IMR-90 (cell line): ENCODE data around the gene PYROXD2. TPM values are rescaled to one million over a fixed set of nuclear protein-coding genes. Genes with fewer than 3 reads are reported as not detected.

ENCODE experiments used
- ATAC-seq: fragments of 200-7000 bp; cut with Tn5 transposase; 2 replicates; pipeline ENCODE4 v1.9.1; 2020; ENCODE audit warnings: low read depth, mild to moderate bottlenecking, moderate library complexity
- BruUV-seq: library from RNA; stranded (reverse); fragments of 400-500 nt; replicated peaks from 2 replicates; lab custom pipeline; 2021; lab: Mats Ljungman, UMichigan
- CTCF ChIA-PET: fragments of 300-600 bp; formaldehyde crosslinking; extraction: SDS; loops from one replicate; lab custom pipeline; 2021; ENCODE audit warnings: antibody characterized with exemption; lab: Yijun Ruan, JAX
- POLR2A ChIA-PET: fragments of 300-600 bp; sonication (Branson Sonifier 250); formaldehyde crosslinking; loops from one replicate; lab custom pipeline; 2022; ENCODE audit warnings: antibody characterized with exemption; ENCODE audit not compliant: unreplicated experiment; lab: Charles Lee
- DNase-seq: peaks from one replicate; pipeline ENCODE4 v3.0.0; 2013
- H2AFZ ChIP-seq: replicated peaks from 2 replicates; pipeline ENCODE3; 2013; ENCODE audit warnings: low read length, mild to moderate bottlenecking; ENCODE audit not compliant: poor library complexity
- H2AK5ac ChIP-seq: 2 replicates; pipeline ENCODE4 v1.6.1; 2013; ENCODE audit warnings: low read depth, low read length, inconsistent platforms
- H2AK9ac ChIP-seq: replicated peaks from 2 replicates; pipeline ENCODE3; 2013; ENCODE audit warnings: mild to moderate bottlenecking, low read depth, low read length, moderate library complexity; ENCODE audit not compliant: poor library complexity
- H2BK120ac ChIP-seq: 2 replicates; pipeline ENCODE4 v1.6.1; 2013; ENCODE audit warnings: low read depth, low read length, inconsistent platforms
- H2BK15ac ChIP-seq: 3 replicates; pipeline ENCODE4 v1.6.1; 2013; ENCODE audit warnings: low read depth, low read length, inconsistent platforms
- H2BK20ac ChIP-seq: 2 replicates; pipeline ENCODE4 v1.6.1; 2013; ENCODE audit warnings: low read depth, mild to moderate bottlenecking, inconsistent platforms, low read length, moderate library complexity
- H2BK5ac ChIP-seq: 2 replicates; pipeline ENCODE4 v1.6.1; 2013; ENCODE audit warnings: mild to moderate bottlenecking, low read depth, low read length, inconsistent platforms; ENCODE audit not compliant: poor library complexity, severe bottlenecking
- H3K14ac ChIP-seq: replicated peaks from 2 replicates; pipeline ENCODE4 v1.6.1; 2013; ENCODE audit warnings: low read depth, low read length, inconsistent platforms
- H3K18ac ChIP-seq: 2 replicates; pipeline ENCODE4 v1.6.1; 2013; ENCODE audit warnings: low read depth, low read length, control low read depth
- H3K23ac ChIP-seq: 2 replicates; pipeline ENCODE4 v1.6.1; 2013; ENCODE audit warnings: low read depth, low read length, inconsistent platforms
- H3K27ac ChIP-seq: 2 replicates; pipeline ENCODE4 v1.5.1; 2013; ENCODE audit warnings: mild to moderate bottlenecking, control low read depth, low read length; ENCODE audit not compliant: insufficient read depth
- H3K27me3 ChIP-seq: 2 replicates; pipeline ENCODE4 v1.6.1; 2013; ENCODE audit warnings: low read length; ENCODE audit not compliant: control insufficient read depth, insufficient read depth
- H3K36me3 ChIP-seq: 2 replicates; pipeline ENCODE4 v1.6.1; 2013; ENCODE audit warnings: low read length, mixed read lengths; ENCODE audit not compliant: control insufficient read depth, insufficient read depth
- H3K4ac ChIP-seq: 2 replicates; pipeline ENCODE4 v1.6.1; 2013; ENCODE audit warnings: low read depth, low read length, inconsistent platforms
- H3K4me1 ChIP-seq: 2 replicates; pipeline ENCODE4 v1.6.1; 2013; ENCODE audit warnings: low read length, mixed read lengths; ENCODE audit not compliant: control insufficient read depth, insufficient read depth
- H3K4me2 ChIP-seq: 2 replicates; pipeline ENCODE4 v1.6.1; 2013; ENCODE audit warnings: low read depth, mild to moderate bottlenecking, control low read depth, low read length, moderate library complexity
- H3K4me3 ChIP-seq: 2 replicates; pipeline ENCODE4 v1.5.1; 2013; ENCODE audit warnings: low read depth, mild to moderate bottlenecking, control low read depth, low read length, moderate library complexity; ENCODE audit not compliant: insufficient read depth
- H3K56ac ChIP-seq: 2 replicates; pipeline ENCODE4 v1.6.1; 2013; ENCODE audit warnings: low read length, inconsistent platforms; ENCODE audit not compliant: insufficient read depth; ENCODE audit errors: extremely low read depth
- H3K79me1 ChIP-seq, 2 experiments: 2 replicates each; pipeline ENCODE4 v1.6.1; 2013; ENCODE audit warnings: low read length in 2 of 2, inconsistent platforms in 1 of 2, low read depth in 1 of 2
- H3K9ac ChIP-seq: 2 replicates; pipeline ENCODE4 v1.6.1; 2013; ENCODE audit warnings: low read depth, low read length, control low read depth
- H3K9me1 ChIP-seq: 2 replicates; pipeline ENCODE4 v1.6.1; 2013; ENCODE audit warnings: low read length, inconsistent platforms; ENCODE audit not compliant: insufficient read depth
- H3K9me3 ChIP-seq: 2 replicates; pipeline ENCODE4 v1.6.1; 2013; ENCODE audit warnings: low read length; ENCODE audit not compliant: control insufficient read depth, insufficient read depth
- H4K20me1 ChIP-seq: 2 replicates; pipeline ENCODE4 v1.6.1; 2013; ENCODE audit warnings: low read length, inconsistent platforms; ENCODE audit not compliant: insufficient read depth
- H4K5ac ChIP-seq: 2 replicates; pipeline ENCODE4 v1.6.1; 2013; ENCODE audit warnings: mild to moderate bottlenecking, low read depth, low read length, control low read depth
- H4K8ac ChIP-seq, 2 experiments: 2 replicates each; pipeline ENCODE4 v1.6.1; 2013; ENCODE audit warnings: low read depth in 2 of 2, low read length in 2 of 2, control low read depth in 1 of 2, inconsistent platforms in 1 of 2
- H4K91ac ChIP-seq: 2 replicates; pipeline ENCODE4 v1.6.1; 2013; ENCODE audit warnings: low read depth, low read length, inconsistent platforms; ENCODE audit not compliant: insufficient read depth
- BHLHE40 ChIP-seq: fragments of 150-350 bp; IDR thresholded peaks from 2 replicates; pipeline ENCODE4 v1.6.1; 2016; ENCODE audit warnings: mild to moderate bottlenecking, low read depth, low read length
- CEBPB ChIP-seq: IDR thresholded peaks from 2 replicates; pipeline ENCODE4 v1.6.1; 2012; ENCODE audit warnings: low read depth, low read length, improper control_type of control experiment
- CHD1 ChIP-seq: IDR thresholded peaks from 2 replicates; pipeline ENCODE4 v1.6.1; 2012; ENCODE audit warnings: low read depth, low read length, improper control_type of control experiment
- CTCF ChIP-seq: conservative IDR thresholded peaks from 2 replicates; pipeline ENCODE4 v1.5.1; 2012; ENCODE audit warnings: mild to moderate bottlenecking, low read depth, low read length, improper control_type of control experiment
- ELK1 ChIP-seq: fragments of 150-350 bp; IDR thresholded peaks from 2 replicates; pipeline ENCODE4 v1.6.1; 2016; ENCODE audit warnings: low read depth, mild to moderate bottlenecking, low read length, moderate library complexity, borderline replicate concordance
- FOS ChIP-seq: fragments of 150-350 bp; IDR thresholded peaks from 2 replicates; pipeline ENCODE4 v1.6.1; 2016; ENCODE audit warnings: low read depth, low read length
- MAFK ChIP-seq: IDR thresholded peaks from 2 replicates; pipeline ENCODE4 v1.6.1; 2012; ENCODE audit warnings: low read depth, low read length, improper control_type of control experiment
- MAZ ChIP-seq: IDR thresholded peaks from 2 replicates; pipeline ENCODE4 v1.6.1; 2012; ENCODE audit warnings: low read depth, mild to moderate bottlenecking, low read length, improper control_type of control experiment, moderate library complexity, borderline replicate concordance
- MXI1 ChIP-seq: IDR thresholded peaks from 2 replicates; pipeline ENCODE4 v1.6.1; 2012; ENCODE audit warnings: low read depth, mild to moderate bottlenecking, low read length, moderate library complexity, borderline replicate concordance
- NFE2L2 ChIP-seq: fragments of 150-350 bp; IDR thresholded peaks from 2 replicates; pipeline ENCODE4 v1.6.1; 2016; ENCODE audit warnings: low read depth, mild to moderate bottlenecking, low read length
- POLR2A ChIP-seq: IDR thresholded peaks from 2 replicates; pipeline ENCODE4 v1.6.1; 2012; ENCODE audit warnings: mild to moderate bottlenecking, low read depth, low read length
- RAD21 ChIP-seq: IDR thresholded peaks from 2 replicates; pipeline ENCODE4 v1.6.1; 2012; ENCODE audit warnings: low read length, improper control_type of control experiment
- RCOR1 ChIP-seq: IDR thresholded peaks from 2 replicates; pipeline ENCODE4 v1.6.1; 2012; ENCODE audit warnings: mild to moderate bottlenecking, low read length, improper control_type of control experiment; ENCODE audit not compliant: insufficient replicate concordance
- RFX5 ChIP-seq: IDR thresholded peaks from 2 replicates; pipeline ENCODE4 v1.8.0; 2012; ENCODE audit warnings: low read depth, mild to moderate bottlenecking, low read length, moderate library complexity
- SMC3 ChIP-seq: fragments of 150-350 bp; IDR thresholded peaks from 2 replicates; pipeline ENCODE4 v1.6.1; 2016; ENCODE audit warnings: low read depth, mild to moderate bottlenecking, antibody characterized with exemption, low read length, moderate library complexity
- USF2 ChIP-seq: fragments of 150-350 bp; IDR thresholded peaks from 2 replicates; pipeline ENCODE4 v1.6.1; 2017; ENCODE audit warnings: mild to moderate bottlenecking, antibody characterized with exemption, low read length, low read depth
- WGBS, 2 experiments: methylation state at CpG; one replicate each; pipeline versions ENCODE4 v1.1.5 to v1.1.7; 2013; ENCODE audit warnings: missing lambda C conversion rate in 2 of 2; ENCODE audit not compliant: insufficient read length in 1 of 2; ENCODE audit errors: extremely low coverage in 2 of 2; 5-methylcytosine and 5-hydroxymethylcytosine counted together
- dilution Hi-C: fragments of 300-500 bp; cut with HindIII; formaldehyde crosslinking; loops from one replicate; pipeline ENCODE4 v1.14.3; 2018; ENCODE audit warnings: low sequenced_read_pairs; ENCODE audit not compliant: unreplicated experiment
- in situ Hi-C: fragments of 300-500 bp; cut with MboI; formaldehyde crosslinking; loops from 3 replicates; pipeline ENCODE4 v1.14.3; 2019; ENCODE audit warnings: low sequenced_read_pairs, inconsistent platforms, mixed read lengths
- intact Hi-C: fragments of 100-400 bp; cut with micrococcal nuclease; formaldehyde crosslinking; loops from 2 replicates; pipeline ENCODE4 v1.10.0; 2022
- polyA plus RNA-seq, 3 experiments: library from polyadenylated mRNA; depleted of rRNA; stranded (reverse); fragments of >200 nt; gene quantifications; 2 replicates each; pipeline ENCODE4 v1.2.3, GENCODE V29; 2012; ENCODE audit warnings: low replicate concordance in 1 of 3
- total RNA-seq: library from RNA; depleted of rRNA; stranded (reverse); fragments of >200 nt; gene quantifications from 2 replicates; pipeline ENCODE4 v1.2.3, GENCODE V29; 2012

PYROXD2 gene
- total and polyA plus RNA-seq, 2 of the 4 experiments (the other 2 are of a cell fraction), result 6.5 to 16.3 TPM

- ATAC-seq, result no peak
- POLR2A ChIA-PET, result no interaction called here
- peak overlapping the region; percentile 34; the same call in 1 of the 2 replicates for H2BK120ac ChIP-seq
- H3K56ac ChIP-seq, result no peak overlapping the region
- H3K14ac ChIP-seq, result no peak overlapping the region
- H3K36me3 ChIP-seq, result no peaks in the 10 kb centered on the region
- H3K4me1 ChIP-seq, result peaks cover 4% of the 10 kb centered on the region
- no peak overlapping the region for H4K8ac ChIP-seq
- WGBS, 2 experiments, result 46% methylated on average over 5 of the region's 8 CpGs; no CpG with 5 or more reads in 1 of the 2 experiments
- no peak overlapping the region for H4K91ac ChIP-seq
- H3K79me1 ChIP-seq, result no peaks in the 10 kb centered on the region
- in situ Hi-C loops, result no loop called here
- no peaks in the 10 kb centered on the region for H3K9me3 ChIP-seq
- H3K18ac ChIP-seq, result no peak overlapping the region
- H3K27me3 ChIP-seq, result no peaks in the 10 kb centered on the region
- H2AK5ac ChIP-seq, result no peak overlapping the region; the same call in 1 of the 2 replicates
- H3K4me2 ChIP-seq, result no peak overlapping the region
- H2BK20ac ChIP-seq, result no peak overlapping the region; the same call in 1 of the 2 replicates
- H3K27ac ChIP-seq, result no peak overlapping the region
- no peak for DNase-seq
- no peak overlapping the region for H3K4ac ChIP-seq
- no peak overlapping the region for H2BK15ac ChIP-seq
- no peak overlapping the region for H3K9ac ChIP-seq
- peak overlapping the region; percentile 34 for H2AK9ac ChIP-seq
- BruUV-seq, result no TSS peak
- H4K20me1 ChIP-seq, result no peaks in the 10 kb centered on the region
- intact Hi-C loops, result no loop called here
- no peak overlapping the region for H4K5ac ChIP-seq
- CTCF ChIA-PET, result no interaction called here
- dilution Hi-C loops, result no loop called here
- H2BK5ac ChIP-seq, result no peak overlapping the region
- TF ChIP-seq MAFK (no peak), CEBPB (no peak), MAZ (no peak), FOS (no peak), RFX5 (no peak), RAD21 (no peak), RCOR1 (no peak), ELK1 (no peak), CTCF (no peak), POLR2A (no peak), SMC3 (no peak), CHD1 (no peak), USF2 (no peak), MXI1 (no peak), BHLHE40 (no peak), NFE2L2 (no peak)
- H2AFZ ChIP-seq, result peak overlapping the region; percentile 26
- no peak overlapping the region for H3K4me3 ChIP-seq
- H3K9me1 ChIP-seq, result no peaks in the 10 kb centered on the region
- H3K23ac ChIP-seq, result no peak overlapping the region
Observed at GRCh38 chr10:98457721-98458120, 42.7 kb upstream of the PYROXD2 start.
